ENCODE results near the gene SPINK2. TPM values are rescaled to one million over a fixed set of nuclear protein-coding genes. Genes with fewer than 3 reads are reported as not detected.

SPINK2 gene
- total and polyA plus RNA-seq, 2 of the 8 experiments (the other 6 are each of a cell fraction or from before 2014, with no cell fraction given), result 0.89 to 1.4 TPM

- TF ChIP-seq ATF3 (IDR thresholded peaks at IDR 0.05; ENCODE audit: insufficient read depth, low read depth, low read length) (no peak), MAFK (IDR thresholded peaks at IDR 0.05; ENCODE audit: low read depth, low read length) (no peak), CBX5 (IDR thresholded peaks at IDR 0.05; ENCODE audit: low read depth, low read length) (no peak), POLR2AphosphoS5 (IDR thresholded peaks at IDR 0.05; ENCODE audit: low read depth, low read length) (no peak), SIRT6 (IDR thresholded peaks at IDR 0.05; ENCODE audit: low read length) (no peak), GTF2F1 (IDR thresholded peaks at IDR 0.05; ENCODE audit: borderline replicate concordance, low read depth, low read length) (no peak)
These were observed 34.5 kb downstream of the SPINK2 start (continued) for GRCh38 chr4:56786955-56787354.

Data from H1 (cell line).